Hepatocyte (in vitro differentiated cells): Measurements from ENCODE around the gene DPY30.

Experiments used
- EZH2 ChIP-seq: fragments of 200-600 bp; sonication (generic); IDR thresholded peaks from 2 replicates; pipeline ENCODE4 v1.6.1; 2016; ENCODE audit warnings: antibody characterized with exemption, mild to moderate bottlenecking, borderline replicate concordance
- TF ChIP-seq, protein P1 (sequence below): fragments of 200-600 bp; sonication (generic); IDR thresholded peaks from 2 replicates; pipeline ENCODE4 v1.5.1; 2016; ENCODE audit warnings: antibody characterized with exemption, mild to moderate bottlenecking; ENCODE audit not compliant: poor library complexity

DNA sequence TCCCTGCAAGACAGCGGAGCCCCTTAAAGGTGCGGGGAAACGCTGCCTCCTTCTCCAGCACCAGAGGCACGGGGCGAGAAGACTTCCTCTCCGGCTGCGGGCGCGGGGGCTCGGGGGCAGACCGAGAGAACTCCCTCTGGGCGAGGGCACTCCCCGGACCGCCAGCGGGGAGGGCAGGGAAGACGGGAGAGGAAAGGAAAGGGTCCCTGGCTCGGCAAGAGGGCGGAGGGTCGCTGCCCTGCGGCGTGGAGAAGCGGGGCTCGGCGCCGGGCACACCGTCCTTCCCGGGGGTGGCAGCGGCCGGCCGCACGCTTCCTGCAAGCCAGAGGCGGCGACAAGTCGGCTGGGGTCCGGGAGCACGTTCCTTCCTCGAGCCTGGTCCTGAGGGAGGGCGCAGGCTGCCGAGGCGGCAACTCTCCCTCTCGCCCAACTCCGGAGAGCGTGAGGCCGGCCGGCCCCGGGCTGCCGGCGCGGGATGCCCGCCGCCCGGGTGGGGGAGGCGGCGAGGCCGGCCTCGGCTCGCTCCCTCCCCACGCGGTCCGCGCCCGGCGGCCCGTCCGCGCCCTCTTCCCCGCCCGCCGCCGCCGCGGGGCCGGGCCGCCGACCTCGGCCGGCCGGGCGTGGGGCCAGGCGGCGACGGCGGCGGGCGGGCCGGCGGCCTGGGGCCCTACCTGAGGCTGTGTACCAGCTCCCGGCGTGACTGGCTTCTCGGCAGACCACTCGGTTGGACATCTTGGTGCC, 29.9 kb downstream of the DPY30 start:
- TF ChIP-seq, protein P1, sequence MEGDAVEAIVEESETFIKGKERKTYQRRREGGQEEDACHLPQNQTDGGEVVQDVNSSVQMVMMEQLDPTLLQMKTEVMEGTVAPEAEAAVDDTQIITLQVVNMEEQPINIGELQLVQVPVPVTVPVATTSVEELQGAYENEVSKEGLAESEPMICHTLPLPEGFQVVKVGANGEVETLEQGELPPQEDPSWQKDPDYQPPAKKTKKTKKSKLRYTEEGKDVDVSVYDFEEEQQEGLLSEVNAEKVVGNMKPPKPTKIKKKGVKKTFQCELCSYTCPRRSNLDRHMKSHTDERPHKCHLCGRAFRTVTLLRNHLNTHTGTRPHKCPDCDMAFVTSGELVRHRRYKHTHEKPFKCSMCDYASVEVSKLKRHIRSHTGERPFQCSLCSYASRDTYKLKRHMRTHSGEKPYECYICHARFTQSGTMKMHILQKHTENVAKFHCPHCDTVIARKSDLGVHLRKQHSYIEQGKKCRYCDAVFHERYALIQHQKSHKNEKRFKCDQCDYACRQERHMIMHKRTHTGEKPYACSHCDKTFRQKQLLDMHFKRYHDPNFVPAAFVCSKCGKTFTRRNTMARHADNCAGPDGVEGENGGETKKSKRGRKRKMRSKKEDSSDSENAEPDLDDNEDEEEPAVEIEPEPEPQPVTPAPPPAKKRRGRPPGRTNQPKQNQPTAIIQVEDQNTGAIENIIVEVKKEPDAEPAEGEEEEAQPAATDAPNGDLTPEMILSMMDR, result no peak
- TF ChIP-seq EZH2, result no peak
